ENCODE measurements around the gene DVL1. TPM values are rescaled to one million over a fixed set of nuclear protein-coding genes. Genes with fewer than 3 reads are reported as not detected.

DVL1 gene
- total RNA-seq, 1 donor from 2014 or later = 78.6 TPM

DNA sequence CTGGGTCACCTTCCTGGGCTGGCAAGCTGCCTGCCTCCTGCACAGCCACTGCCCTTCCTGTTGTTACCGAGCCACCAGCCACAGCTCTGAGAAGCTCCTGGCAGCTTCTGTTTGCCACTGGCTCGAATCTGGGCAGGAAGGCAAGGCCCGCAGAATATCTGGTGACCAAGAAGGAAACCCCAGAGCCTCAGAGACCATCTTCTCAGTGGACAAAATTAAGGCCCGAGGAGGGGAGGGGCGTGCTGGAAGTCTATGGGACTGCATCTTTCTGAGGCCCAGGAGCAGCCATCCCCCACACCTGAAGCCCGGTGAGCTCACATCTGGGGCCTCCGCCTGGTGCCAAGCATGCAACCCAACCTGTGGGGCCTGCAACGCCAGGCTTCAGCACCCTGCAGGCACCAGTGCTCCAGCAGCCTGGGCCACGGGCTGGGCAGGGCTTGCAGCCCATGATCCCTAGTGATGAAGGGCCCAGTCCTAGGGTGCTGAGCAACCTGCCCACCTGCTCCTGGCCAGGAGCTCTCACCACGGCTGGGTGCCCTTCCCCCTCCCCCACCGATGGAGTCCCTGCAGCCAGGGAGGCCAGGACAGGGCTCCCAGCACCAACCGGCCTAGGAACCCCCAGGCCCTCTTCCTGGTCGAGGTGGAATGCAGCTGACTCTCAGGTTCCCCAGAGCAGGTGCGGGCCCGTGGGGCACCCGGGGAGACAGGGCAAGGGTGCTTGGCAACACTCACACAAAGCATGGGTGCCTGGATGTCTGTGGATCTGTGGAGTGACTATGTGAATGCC lies 23.7 kb downstream of the DVL1 start:
- TF ChIP-seq, protein P1, sequence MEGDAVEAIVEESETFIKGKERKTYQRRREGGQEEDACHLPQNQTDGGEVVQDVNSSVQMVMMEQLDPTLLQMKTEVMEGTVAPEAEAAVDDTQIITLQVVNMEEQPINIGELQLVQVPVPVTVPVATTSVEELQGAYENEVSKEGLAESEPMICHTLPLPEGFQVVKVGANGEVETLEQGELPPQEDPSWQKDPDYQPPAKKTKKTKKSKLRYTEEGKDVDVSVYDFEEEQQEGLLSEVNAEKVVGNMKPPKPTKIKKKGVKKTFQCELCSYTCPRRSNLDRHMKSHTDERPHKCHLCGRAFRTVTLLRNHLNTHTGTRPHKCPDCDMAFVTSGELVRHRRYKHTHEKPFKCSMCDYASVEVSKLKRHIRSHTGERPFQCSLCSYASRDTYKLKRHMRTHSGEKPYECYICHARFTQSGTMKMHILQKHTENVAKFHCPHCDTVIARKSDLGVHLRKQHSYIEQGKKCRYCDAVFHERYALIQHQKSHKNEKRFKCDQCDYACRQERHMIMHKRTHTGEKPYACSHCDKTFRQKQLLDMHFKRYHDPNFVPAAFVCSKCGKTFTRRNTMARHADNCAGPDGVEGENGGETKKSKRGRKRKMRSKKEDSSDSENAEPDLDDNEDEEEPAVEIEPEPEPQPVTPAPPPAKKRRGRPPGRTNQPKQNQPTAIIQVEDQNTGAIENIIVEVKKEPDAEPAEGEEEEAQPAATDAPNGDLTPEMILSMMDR (conservative IDR thresholded peaks at IDR 0.05; ENCODE audit: low read depth, low read length) = no peak
- no peak for DNase-seq (ENCODE audit: low read depth)
- H3K4me3 ChIP-seq (ENCODE audit: low read depth, low read length) = peak overlapping the region; percentile 92

DNA sequence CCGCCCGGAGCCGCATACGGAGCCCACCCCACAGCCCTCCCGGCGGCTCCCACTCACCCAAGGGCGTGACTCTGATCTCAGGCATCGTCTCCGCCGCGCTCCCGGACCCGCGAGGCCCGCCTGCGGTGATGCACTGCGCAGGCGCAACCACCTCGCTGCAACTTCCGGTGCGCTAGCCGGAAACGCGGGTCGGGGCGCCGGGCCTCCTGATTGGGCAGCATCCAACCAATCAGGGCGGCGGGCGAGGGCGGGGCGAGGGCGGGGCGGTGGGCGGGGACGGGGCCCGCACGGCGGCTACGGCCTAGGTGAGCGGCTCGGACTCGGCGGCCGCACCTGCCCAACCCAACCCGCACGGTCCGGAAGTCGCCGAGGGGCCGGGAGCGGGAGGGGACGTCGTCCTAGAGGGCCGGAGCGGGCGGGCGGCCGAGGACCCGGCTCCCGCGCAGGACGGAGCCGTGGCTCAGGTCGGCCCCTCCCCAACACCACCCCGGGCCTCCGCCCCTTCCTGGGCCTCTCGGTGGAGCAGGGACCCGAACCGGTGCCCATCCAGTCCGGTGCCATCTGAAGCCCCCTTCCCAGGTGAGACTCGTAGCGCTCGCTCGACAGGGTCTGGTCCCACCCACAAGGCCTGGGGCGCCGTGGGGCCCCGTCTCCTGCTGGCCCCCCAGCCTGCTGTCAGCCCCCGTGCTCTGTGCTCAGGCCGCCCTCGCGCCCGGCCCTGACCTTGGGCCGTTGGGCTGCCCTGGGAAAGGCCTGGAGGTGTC lies 24.5 kb downstream of the DVL1 start, which contains the start of the genes CPTP and INTS11:
CPTP (plus strand) TSS at position 279 of the 764 bp plus-strand sequence. CDS start 2,109 bp downstream, outside the sequence.
INTS11 (minus strand) TSS at position 137 of the 764 bp plus-strand sequence; CDS start at position 85, 52 bp downstream.
- DNase-seq (ENCODE audit: low read depth) = no peak
- TF ChIP-seq, protein P1 (conservative IDR thresholded peaks at IDR 0.05; ENCODE audit: low read depth, low read length) = no peak
- peak within 1 kb of the TSS; percentile 92 for H3K4me3 ChIP-seq (ENCODE audit: low read depth, low read length)

DNA sequence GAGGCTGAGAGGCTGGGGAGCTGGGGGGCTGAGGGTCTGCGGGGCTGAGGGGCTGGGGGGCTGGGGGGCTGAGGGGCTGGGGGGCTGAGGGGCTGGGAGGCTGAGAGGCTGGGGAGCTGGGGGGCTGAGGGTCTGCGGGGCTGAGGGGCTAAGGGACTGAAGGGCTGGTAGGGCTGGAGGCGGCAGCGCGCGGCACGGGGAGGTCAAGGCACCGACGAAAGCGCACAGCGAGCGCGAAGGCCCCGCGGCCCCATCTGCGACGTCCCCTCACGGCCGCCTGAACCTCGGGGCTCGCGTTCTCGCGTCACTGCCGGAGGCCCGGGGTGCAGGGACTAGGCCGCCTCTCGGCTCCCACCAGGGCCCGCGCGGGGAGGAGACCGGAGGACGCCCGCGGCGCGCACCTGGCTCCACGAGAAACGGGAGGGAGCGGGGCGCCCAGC lies 25.1 kb downstream of the DVL1 start:
- TF ChIP-seq, protein P1 (conservative IDR thresholded peaks at IDR 0.05; ENCODE audit: low read depth, low read length) = no peak
- peak overlapping the region; percentile 92 for H3K4me3 ChIP-seq (ENCODE audit: low read depth, low read length)
- DNase-seq (ENCODE audit: low read depth) = no peak

DNA sequence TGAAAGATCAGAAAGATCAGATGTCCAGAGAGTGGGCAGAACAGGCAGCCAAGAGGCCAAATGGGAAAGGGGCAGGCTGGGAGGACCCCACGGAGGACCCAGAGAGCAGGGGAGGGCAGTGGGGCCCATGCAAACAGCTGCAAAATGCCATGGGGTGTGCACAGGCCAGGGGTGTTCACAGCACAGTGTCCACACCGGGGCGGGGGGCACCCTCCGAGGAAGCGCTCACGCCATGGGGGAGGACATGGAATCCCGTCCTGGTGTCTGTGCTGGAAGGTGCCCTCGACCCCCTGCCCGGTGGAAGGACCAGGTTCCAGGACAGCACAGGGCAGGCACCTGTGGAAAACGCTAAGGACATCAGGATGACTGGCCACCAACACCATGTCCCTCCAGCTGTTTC lies 26.3 kb downstream of the DVL1 start:
- no peak overlapping the region for H3K4me3 ChIP-seq (ENCODE audit: low read depth, low read length)
- DNase-seq (ENCODE audit: low read depth) = no peak
- TF ChIP-seq, protein P1 (conservative IDR thresholded peaks at IDR 0.05; ENCODE audit: low read depth, low read length) = no peak

DNA sequence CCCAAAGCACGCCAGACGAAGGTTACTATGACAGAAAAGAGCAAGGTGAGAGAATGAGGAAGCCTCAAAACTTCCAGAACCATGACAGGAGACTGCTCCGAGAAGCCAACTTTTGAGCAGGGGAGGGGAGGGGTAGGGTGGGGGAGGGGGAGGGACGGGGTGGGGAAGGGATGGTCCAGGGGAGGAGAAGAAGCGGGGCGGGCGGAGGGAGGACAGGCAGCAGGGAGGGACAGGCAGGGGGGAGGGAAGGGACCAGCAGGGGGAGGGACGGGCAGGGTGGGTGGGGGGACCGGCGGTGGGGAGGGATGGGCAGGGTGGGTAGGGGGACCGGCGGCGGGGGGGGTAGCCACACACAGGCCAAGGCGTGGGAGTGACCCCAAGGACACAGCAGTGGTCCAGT lies 26.8 kb downstream of the DVL1 start:
- H3K4me3 ChIP-seq (ENCODE audit: low read depth, low read length) = no peak overlapping the region
- no peak for DNase-seq (ENCODE audit: low read depth)
- TF ChIP-seq, protein P1 (conservative IDR thresholded peaks at IDR 0.05; ENCODE audit: low read depth, low read length) = no peak

DNA sequence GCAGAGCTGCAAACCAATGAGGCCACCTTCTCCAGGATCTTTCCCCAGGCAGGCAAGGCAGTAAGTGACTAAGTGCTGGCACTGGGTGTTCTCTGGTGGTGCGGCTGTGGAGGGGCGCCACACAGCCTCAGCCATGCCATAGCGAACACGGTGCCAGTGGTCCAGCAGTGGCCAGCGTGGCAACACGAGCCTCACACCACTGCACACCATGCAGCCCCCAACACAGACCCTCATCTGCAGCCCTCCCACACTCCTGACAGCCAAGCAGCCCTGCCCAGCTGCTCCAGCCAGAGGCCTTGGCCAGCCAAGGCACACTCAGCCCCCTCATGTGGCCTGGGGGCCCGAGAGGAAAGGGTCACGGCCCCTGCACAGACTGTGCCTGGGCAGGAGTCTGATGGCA lies 27.7 kb downstream of the DVL1 start:
- H3K4me3 ChIP-seq (ENCODE audit: low read depth, low read length) = no peak overlapping the region
- TF ChIP-seq, protein P1 (conservative IDR thresholded peaks at IDR 0.05; ENCODE audit: low read depth, low read length) = no peak
- DNase-seq (ENCODE audit: low read depth) = no peak

Measured in epithelial cell of proximal tubule (primary cell).